GM18502 (cell line): ENCODE measurements around the gene AEN.

ENCODE experiments used
- ATAC-seq: cut with Tn5 transposase; IDR thresholded peaks from one replicate; pipeline ENCODE4 v1.9.1; 2021; ENCODE audit warnings: mild to moderate bottlenecking; ENCODE audit not compliant: unreplicated experiment, poor library complexity

The AEN gene

GRCh38 chr15:88620995-88621772, at the start of gene AEN:
TSS of gene AEN (plus strand) at chr15:88621340. CDS start at chr15:88626210, 4,870 bp downstream.
- ATAC-seq, result peak; percentile 92

DNA sequence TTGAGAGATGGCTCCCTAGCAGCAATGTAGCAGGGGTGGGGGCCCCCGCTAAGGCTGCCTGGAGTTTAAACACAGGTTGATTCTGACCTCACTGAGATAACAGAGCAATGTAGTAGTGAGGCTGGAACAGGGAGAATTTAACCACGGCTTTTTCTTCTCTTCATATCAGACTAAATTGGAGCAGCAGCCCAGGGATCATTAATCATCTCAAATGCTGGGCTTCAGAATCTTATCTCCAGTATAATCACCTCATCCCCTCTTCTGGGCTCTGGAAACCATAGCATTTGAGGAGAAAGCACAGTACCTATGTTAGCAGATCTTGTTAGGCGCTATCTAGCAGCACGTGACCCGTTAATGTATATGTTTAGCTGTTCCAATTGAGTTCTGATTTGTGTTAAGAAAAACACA, 49.3 kb upstream of the AEN start:
- no peak for ATAC-seq

- no peak for ATAC-seq
Observed at GRCh38 chr15:88574077-88574476, 47.1 kb upstream of the AEN start.

DNA sequence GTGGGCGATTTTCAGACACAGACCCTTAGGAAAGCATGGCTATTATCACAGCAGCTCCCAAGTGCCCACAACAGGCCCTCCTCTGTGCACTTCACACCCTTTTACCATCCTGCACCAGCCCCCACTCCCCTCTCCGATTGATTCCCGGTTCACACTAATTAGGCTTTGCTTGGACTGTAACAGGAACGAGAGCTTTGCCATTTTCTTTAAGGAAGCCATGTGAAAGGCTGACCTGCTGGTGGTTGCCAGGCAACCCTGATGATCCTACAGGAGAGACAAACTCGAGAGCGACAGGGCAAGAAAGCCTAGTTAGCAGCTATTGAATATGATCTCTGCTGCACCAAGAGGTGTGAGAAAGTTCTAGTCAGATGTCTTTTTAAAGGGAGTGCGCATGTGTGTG, 46.5 kb upstream of the AEN start:
- no peak for ATAC-seq

GRCh38 chr15:88579322-88579721, 41.8 kb upstream of the AEN start:
- ATAC-seq, result no peak

GRCh38 chr15:88580532-88580931, 40.6 kb upstream of the AEN start:
- ATAC-seq, result no peak

DNA sequence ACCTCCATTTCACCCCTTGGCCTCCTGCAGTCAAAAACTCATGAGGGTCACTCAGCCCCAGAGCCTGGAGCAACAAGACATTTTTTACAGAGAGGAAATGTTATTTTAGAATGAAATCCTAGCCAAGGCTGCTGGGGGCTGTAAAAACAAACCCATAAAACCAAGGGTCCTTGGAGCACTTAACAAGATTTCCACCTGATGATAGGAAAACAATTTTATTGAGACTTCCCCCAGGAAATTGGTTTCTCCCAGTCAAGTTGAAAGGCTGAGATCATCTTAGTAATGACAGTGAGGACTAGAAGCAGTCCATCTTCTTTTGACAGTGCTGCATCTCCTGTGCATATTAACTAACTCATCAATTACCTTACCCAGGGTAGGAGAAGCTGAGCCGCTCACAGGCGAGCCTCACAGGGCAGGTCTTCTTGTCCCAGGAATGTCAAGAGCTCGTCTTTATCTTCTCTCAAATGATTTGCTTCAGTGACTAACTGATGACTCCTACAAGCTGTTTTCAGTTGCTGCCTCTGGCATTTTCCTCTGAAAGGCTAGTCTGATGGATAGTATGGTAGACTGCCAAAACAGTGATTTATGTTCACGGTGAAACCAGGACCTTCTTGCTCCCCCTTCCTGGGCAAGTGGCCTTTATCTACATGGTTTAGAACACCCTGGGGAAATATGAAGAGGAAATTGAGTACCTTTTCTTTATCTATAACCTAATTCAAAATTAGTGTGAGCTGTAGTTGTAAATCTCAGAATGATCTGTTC, 34.6 kb upstream of the AEN start:
- no peak for ATAC-seq

DNA sequence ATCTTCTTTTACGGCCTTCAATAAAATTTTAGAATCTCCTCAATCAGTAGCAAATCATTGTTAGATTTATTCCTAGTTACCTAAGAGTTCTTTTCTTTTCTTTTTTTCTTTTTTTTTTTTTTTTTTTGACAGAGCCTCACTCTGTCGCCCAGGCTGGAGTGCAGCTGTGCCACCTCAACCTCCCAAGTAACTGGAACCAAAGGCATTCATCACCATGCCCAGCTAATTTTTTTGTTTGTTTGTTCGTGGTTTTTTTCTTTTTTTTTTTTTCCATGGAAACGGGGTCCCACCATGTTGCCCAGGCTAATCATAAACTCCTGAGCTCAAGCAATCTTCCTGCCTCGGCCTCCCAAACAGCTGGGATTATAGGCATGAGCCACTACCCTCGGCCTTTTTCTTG, 30.4 kb upstream of the AEN start:
- no peak for ATAC-seq

GRCh38 chr15:88591384-88591783, 29.8 kb upstream of the AEN start:
- ATAC-seq, result no peak

DNA sequence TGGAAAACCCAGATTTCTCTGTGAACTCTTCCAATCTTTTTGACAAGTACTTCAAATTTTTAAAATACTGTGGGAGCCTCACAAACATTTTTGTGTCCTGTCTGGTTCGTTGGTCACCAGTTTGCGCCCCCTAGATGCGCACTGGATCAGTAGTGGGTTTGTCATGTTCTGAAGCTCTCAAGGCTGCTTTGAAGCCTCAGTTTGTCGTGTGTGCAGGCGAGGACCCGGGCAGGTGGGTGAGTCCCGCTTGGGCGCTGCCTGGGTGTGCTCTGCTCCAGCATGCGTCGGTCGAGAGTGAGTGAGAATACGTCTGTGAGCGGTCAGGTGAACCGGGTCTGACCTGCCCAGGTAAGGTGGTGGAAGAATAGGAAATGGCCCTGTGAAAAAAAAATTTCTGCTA, 17.3 kb upstream of the AEN start:
- ATAC-seq, result no peak

GRCh38 chr15:88604381-88605188, 16.6 kb upstream of the AEN start:
- ATAC-seq, result no peak

- ATAC-seq, result no peak
Observed at GRCh38 chr15:88605189-88606069, 15.7 kb upstream of the AEN start.

DNA sequence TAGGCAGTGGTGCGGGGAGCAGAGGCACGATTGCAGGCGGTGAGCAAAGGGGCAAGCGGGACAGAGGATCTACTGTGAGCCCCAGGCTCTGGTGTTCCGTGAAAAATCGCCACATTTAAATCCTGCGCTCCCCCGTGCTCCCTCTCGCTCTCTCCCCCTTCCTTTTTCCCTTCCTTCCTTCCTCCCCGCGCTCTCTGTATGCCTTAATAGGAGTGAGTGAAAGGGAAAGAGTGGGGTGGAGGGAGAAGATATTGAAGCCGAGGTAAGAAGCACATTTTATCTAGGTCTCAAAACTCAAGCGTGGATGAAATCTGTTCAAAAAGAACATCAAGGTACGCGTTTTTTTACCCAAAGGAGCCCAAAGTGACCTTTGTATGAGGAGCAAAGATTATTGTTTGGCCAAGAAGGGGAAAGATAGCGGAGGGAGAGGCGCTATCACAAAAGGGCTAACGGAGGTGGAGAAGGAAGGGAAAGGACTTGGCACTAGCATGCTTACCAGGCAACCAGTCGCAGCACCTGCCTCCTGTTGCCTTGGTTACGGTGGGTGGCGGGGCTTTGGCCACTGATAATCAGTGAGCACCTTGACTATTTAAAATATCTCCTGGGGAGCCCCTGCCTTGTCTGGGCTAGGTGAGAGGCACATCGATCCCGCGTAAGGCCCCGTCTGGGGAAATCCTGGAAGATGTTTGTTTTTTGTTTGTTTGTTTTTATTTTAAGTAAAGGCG, 14.9 kb upstream of the AEN start:
- no peak for ATAC-seq

- ATAC-seq, result no peak
Observed at GRCh38 chr15:88607951-88608350, 13.2 kb upstream of the AEN start.

DNA sequence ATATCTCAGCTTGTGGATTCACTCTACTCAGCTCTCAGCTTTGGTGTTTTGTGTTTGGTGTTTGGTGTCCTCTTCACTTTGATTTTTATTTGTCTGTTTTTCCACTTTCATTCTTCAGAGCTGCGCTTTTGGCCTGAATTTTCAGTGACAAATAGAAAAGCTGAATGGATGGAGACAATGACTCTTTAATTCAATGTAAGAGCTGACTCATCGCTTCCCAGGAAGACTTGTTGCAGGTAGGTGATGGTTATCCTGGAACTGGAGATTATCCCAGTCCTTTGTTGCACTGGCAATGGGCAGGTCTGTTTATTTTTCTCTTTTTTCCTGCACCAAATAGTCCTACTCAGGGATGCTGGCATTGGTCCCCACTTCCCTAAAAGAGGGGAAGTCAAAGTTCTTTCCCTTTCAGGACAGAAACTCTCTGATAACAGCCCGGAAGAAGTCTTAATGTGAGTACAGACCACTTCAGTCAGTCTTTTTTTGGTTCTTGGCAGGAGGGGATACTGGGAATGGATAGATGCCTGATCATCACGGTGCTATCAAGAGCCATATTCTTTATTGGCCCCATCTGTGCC, 12.4 kb upstream of the AEN start:
- ATAC-seq, result no peak

- ATAC-seq, result no peak
Observed at GRCh38 chr15:88609344-88610090, 11.6 kb upstream of the AEN start.

- ATAC-seq, result no peak
Observed at GRCh38 chr15:88610701-88611231, 10.4 kb upstream of the AEN start.

DNA sequence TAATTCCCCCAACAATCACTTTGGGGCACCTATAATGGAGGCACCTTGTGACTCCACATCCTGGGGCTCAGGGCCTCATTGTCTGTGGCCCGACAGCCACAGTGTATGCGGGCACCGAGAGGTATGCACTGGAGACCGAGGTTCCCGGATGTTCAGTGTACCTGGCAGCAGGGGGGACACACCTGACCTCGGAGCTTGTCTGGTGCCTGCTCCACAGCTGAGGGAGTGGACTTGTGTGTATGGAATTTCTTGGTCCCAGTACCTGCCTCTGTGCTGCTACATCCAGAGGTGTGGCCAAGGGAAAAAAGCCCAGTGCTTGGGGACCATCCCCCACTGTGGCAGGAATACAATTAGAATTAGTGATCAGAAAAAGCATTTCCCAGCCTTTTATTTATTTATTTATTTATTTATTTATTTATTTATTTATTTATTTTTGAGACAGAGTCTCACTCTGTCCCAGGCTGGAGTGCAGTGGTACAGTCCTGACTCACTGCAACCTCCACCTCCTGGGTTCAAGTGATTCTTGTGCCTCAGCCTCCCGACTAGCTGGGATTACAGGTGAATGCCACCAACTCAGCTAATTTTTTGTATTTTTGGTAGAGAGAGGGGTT, 8.8 kb upstream of the AEN start:
- ATAC-seq, result no peak
